ENCODE data around the gene PPP2R2C. TPM values are rescaled to one million over a fixed set of nuclear protein-coding genes. Genes with fewer than 3 reads are reported as not detected.

Gene PPP2R2C
- total and polyA plus RNA-seq, 12 donors = 0.14 to 10.6 (median 4.2) TPM

DNA sequence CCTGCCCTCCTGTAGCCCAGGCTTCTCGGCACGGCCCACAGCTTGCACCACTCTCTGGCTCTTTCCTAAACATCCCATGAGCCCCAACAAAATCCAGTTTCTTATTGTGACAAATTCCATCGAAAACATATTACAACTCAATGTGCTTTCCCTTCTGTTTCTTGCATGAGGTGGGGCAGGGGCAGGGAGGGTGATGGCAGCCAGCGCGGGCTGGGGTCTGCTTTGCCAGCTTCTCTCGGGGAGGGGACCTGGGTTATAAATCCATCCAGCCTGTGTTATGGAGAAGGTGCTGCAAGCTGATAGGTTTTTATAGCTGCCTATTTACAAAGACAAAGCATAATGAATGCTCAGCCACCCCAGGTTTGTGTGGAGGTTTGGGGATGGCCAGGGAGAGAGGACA is 21.1 kb downstream of the PPP2R2C start:
- Histone ChIP-seq H3K4me1 (peaks cover 0 to 14% (median 9%) of the 10 kb centered on the region in 9 donors), H3K27ac (no peak overlapping the region), H3K9me3 (no peaks in the 10 kb centered on the region), H3K36me3 (no peaks in the 10 kb centered on the region), H3K4me3 (no peak overlapping the region), H3K27me3 (peaks cover 0 to 44% (median 10%) of the 10 kb centered on the region in 7 donors)
- no peak for DNase-seq
- ATAC-seq = no peak
- WGBS, 2 donors = 73 to 81% methylated on average over 6 of the region's 6 CpGs
- intact Hi-C loops (cut with DNase I) = no loop called here
- TF ChIP-seq, protein P1, sequence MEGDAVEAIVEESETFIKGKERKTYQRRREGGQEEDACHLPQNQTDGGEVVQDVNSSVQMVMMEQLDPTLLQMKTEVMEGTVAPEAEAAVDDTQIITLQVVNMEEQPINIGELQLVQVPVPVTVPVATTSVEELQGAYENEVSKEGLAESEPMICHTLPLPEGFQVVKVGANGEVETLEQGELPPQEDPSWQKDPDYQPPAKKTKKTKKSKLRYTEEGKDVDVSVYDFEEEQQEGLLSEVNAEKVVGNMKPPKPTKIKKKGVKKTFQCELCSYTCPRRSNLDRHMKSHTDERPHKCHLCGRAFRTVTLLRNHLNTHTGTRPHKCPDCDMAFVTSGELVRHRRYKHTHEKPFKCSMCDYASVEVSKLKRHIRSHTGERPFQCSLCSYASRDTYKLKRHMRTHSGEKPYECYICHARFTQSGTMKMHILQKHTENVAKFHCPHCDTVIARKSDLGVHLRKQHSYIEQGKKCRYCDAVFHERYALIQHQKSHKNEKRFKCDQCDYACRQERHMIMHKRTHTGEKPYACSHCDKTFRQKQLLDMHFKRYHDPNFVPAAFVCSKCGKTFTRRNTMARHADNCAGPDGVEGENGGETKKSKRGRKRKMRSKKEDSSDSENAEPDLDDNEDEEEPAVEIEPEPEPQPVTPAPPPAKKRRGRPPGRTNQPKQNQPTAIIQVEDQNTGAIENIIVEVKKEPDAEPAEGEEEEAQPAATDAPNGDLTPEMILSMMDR (IDR thresholded peaks at IDR 0.05) = no peak

DNA sequence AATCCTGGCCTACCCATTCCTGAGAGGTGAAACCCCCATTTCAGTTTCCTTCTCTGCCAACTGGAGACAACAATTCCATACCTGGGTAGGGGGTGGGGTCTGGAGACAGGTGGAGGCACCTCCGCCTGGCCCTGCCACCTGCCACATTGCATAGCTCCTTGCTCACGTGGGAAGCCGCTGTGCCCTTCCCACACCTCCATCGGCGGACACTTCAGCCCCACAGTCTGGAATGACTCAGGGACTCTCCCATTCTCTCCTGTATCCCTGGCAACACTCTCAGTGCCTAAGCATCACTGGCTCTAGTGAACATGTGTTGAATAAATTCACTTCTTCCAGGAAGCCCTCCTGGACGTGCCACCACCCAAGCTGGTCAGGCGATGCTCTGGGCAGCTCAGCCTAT is 21.7 kb downstream of the PPP2R2C start:
- DNase-seq (no peak), ATAC-seq (no peak)
- Histone ChIP-seq H3K36me3 (no peaks in the 10 kb centered on the region), H3K4me1 (peaks cover 0 to 18% (median 11%) of the 10 kb centered on the region in 9 donors), H3K9me3 (no peaks in the 10 kb centered on the region), H3K27me3 (peaks cover 0 to 50% (median 16%) of the 10 kb centered on the region in 7 donors), H3K4me3 (no peak overlapping the region), H3K27ac (no peak overlapping the region)
- WGBS, 2 donors = 87 to 93% methylated on average over 7 of the region's 7 CpGs
- TF ChIP-seq, protein P1 (IDR thresholded peaks at IDR 0.05) = no peak
- intact Hi-C loops (cut with DNase I) = no loop called here

DNA sequence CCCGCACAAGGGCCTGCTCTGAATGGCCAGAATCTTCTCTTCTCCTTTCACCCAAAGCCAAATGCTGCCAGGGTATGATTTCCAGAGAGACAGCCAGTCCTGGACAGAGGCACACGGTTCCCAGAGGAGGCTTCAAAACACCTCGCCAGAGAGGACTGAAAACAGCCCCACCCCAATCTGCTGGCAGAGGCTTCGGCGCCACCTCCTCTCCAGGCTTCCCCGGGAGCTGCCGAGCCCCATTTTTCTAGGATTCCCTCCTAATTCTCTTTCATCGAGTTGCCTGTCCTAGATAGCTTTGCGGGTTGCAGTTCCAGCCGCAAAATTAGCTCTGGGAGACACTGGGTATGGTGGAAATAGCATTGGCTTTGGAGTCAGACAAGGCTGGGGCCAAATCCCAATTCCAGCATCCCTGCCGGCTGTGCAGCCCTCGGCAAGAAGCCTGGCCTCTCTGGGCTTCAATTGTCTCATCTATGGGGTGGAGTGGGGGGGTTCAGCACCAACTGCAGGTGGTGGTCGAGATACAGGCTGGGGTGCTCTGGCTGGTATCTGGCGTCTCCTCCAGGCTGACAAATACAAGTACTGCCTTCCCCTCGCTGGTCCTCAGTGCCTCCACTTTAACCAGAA is 22.6 kb downstream of the PPP2R2C start:
- DNase-seq = no peak

DNA sequence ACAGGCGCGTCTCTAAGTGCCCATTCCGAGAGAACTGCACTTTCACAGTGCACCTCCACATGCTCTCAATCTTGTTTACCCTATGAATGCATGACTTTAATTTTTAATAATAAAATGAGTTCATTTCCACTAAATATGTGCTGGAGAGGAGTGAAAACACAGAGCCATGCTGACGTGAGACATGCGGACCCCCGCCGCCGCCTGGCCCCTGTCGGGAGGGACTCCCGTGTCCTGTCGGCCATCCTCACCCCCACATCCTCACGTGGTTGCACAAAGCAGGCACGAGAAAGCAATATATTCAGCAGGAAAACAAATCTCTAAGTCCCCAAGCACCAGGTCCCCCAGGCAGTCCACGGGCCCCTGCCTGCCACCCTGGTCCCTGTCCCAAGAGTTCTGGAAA is 23.1 kb downstream of the PPP2R2C start:
- H3K4me1 ChIP-seq = peaks cover 0 to 22% (median 12%) of the 10 kb centered on the region in 9 donors
- 75% methylated on average over 14 of the region's 14 CpGs for WGBS, 2 donors
- no peaks in the 10 kb centered on the region for H3K36me3 ChIP-seq
- TF ChIP-seq, protein P1 (IDR thresholded peaks at IDR 0.05) = no peak
- H3K27ac ChIP-seq = no peak overlapping the region
- intact Hi-C loops (cut with DNase I) = no loop called here
- DNase-seq (no peak), ATAC-seq (no peak)
- H3K4me3 ChIP-seq = no peak overlapping the region
- no peaks in the 10 kb centered on the region for H3K9me3 ChIP-seq
- H3K27me3 ChIP-seq = peaks cover 0 to 51% (median 18%) of the 10 kb centered on the region in 7 donors

More for the DNA sequence above, 22.6 kb downstream of the PPP2R2C start:
- TF ChIP-seq, protein P1 (IDR thresholded peaks at IDR 0.05) = no peak
- intact Hi-C loops (cut with DNase I) = no loop called here
- Histone ChIP-seq H3K27ac (no peak overlapping the region), H3K9me3 (no peaks in the 10 kb centered on the region), H3K4me1 (peaks cover 0 to 22% (median 12%) of the 10 kb centered on the region in 9 donors), H3K27me3 (peaks cover 0 to 51% (median 17%) of the 10 kb centered on the region in 7 donors), H3K36me3 (no peaks in the 10 kb centered on the region), H3K4me3 (no peak overlapping the region)
- no peak for ATAC-seq
- 64 to 74% methylated on average over 15 of the region's 15 CpGs for WGBS, 2 donors
